HT-29 (cell line): Measurements from ENCODE around the gene LIMS2. TPM values are rescaled to one million over a fixed set of nuclear protein-coding genes. Genes with fewer than 3 reads are reported as not detected.

Experiments used
- DNase-seq: peaks from one replicate; pipeline ENCODE4 v3.0.0-alpha.2; 2015; ENCODE audit warnings: low spot score
- total RNA-seq: library from RNA; depleted of rRNA; stranded (reverse); fragments of >200 nt; shearing (Covaris generic); gene quantifications from 2 replicates; pipeline ENCODE4 v1.2.3, GENCODE V29; 2014

The LIMS2 gene
- total RNA-seq, 1 experiment from 2014 or later = 30.6 TPM

DNA sequence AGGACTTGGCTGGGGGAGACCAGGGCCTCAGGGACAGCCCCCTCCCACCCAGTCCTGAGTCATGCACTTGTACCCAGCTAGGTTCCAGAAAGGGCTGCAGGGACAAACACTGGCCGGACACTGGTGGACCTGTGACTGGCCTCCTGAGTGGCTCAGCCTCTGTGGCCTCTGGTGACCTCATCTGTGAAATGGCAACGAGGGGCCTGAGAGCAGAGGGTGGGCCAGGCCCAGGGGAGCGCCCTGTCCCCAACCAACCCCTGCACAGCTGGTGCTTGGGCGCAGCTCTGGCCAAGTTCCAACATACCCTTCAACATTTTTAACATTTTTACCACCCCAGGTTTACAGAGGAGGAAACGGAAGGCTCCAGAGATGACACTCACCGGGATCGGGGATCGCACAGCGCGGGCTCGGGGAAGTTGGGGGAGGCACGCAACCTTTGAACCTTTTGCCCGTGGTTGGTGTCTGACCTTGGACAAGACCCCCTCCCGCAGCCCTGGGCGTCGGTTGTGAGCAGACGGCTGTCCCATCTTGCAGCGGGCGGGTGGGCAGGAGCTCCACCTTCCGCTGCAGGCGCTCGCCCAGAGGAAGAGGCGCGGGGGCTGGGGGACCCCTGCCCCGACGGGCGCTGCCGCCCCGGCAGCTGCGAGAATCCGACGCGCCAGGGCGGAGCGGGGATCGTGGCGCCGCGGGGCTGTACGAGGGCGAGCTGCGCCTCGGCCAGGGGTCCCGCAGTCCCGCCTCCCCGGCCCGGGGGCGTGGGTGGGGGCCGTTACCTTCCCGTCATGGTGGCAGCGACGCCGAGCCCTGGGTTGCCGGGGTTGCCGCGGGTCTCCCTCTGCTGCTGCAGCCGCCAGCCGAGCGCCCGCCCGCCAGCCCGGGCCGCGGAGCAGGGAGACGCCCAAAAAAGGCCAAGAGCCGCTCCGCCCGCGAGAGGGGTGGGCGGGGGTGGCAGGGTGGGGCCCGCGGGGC is 805 bp downstream of the LIMS2 start:
- no peak for DNase-seq

DNA sequence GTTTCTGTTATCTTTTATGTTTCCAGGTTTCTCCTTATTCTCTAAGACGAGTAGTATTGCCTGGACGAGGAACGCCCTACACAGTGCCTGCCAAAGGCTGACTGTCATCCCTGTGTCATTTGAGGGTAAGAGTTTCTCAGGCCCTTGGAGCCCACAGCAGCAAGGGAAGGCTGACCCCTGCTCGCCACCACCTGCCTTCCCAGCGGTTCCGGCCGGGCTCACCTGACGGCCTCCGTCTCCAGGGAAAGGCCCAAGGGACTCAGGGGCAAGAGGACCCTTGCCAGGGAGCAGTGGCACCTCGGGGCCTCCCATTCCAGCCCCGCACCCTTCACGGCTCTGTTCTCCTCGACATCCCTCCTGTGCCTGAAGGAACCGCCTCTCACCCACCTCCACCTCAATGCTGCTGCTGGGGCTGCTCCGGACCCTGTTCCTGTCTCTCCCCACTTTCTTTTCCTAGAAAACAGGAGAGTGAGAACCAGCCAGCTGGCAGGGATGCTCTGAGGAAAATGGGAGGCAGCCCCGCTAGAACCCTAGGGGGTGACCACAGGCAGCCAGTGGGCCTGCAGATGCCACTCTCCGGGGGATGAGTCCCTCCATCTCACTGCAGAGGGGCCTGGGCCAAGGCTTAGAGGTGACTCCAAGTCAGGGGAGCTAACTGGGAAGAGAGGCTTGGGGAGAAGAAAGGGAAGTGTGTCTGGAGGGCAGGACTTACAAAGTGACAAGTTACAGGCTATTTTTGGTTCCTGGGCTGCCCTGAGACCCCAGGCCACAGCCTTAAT is 1.9 kb downstream of the LIMS2 start:
- DNase-seq = no peak

DNA sequence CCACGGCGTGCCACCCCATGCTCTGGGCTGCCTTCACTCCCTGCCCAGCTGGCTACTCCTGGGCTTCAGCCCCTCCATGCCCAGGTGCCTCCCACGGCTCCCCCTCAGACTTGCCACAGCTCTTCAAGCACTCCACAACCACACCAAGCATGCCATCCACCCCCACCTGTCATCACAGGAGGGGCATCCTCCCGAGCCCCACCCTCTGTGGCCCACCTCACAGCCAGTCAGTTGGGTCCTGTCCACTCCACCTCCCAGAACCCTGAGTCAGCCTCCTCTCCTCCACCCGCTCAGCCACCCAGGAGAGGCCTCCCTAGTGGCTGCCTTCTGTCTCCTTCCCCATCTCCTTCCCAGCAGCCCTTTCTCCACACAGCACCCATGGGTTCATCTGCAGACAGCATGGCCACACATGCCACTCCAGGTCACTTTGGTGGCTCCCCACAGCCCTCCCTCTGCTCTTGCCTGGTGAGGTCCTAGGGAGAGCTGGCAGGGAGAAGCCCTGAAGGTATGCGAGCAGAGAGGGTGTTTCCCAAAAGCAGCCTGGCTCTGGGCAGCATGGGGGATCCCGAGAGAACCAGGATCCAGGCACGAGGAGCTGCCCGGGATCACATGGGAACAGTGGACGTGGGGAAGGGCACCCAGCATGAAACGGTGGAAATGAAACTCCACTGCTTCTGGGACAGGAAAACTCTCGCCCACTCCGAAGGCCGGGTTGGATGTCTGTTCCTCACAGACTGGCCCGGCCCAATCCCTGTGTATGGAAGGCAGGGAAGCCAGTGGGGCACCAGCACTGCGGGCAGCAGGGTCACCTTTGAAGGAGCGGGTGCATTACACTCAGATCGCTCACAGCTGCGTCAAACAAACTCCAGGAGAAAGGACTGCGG is 2.7 kb downstream of the LIMS2 start:
- DNase-seq = no peak

DNA sequence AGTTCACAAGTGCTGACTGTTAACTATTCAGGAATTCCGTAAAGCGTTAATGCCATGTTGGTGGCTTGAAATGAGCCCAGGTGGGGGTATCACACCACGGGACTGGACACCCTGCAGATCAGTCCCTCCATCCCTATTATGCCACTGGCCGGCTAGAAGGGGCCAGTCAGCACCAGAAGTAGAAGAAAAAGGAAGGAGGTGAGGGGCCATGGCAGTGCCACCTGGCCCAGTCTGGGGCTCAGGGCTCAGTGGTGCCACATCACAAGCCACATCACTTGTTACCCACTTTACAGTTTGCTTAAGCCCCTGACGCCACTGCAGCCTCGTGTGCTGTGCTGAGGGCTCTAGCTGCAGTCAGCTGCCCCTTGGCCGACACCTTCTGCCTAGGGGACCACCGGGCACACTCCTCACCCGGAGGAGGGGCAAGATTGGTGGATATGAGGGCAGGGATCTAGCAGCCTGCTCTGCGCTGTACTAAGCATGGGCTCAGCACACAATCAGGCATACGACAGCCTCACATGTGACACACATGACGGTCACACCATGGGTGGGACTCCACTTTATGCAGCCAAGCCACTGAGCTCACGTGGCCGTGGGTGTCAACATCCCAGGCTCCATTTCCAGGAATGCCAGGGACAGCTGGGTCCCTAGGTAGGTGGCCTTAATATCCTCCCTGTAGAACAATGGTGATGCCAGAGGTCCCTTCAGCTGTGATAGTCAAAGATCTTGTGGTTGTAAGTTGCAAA is 3.6 kb downstream of the LIMS2 start:
- DNase-seq = no peak

DNA sequence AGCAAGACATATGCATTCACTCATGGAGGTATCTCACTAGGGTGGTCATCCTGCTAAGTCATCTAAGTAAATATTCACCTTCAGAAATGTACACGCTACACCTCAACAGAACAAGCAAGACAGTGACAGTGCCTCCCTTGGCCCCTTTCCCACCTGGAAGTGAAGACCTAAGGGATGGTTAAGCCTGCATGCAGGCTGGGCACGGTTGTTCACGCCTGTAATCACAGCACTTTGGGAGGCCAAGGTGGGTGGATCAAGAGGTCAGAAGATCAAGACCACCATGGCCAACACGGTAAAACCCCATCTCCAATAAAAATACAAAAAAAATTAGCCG is 4.4 kb downstream of the LIMS2 start:
- DNase-seq = no peak

DNA sequence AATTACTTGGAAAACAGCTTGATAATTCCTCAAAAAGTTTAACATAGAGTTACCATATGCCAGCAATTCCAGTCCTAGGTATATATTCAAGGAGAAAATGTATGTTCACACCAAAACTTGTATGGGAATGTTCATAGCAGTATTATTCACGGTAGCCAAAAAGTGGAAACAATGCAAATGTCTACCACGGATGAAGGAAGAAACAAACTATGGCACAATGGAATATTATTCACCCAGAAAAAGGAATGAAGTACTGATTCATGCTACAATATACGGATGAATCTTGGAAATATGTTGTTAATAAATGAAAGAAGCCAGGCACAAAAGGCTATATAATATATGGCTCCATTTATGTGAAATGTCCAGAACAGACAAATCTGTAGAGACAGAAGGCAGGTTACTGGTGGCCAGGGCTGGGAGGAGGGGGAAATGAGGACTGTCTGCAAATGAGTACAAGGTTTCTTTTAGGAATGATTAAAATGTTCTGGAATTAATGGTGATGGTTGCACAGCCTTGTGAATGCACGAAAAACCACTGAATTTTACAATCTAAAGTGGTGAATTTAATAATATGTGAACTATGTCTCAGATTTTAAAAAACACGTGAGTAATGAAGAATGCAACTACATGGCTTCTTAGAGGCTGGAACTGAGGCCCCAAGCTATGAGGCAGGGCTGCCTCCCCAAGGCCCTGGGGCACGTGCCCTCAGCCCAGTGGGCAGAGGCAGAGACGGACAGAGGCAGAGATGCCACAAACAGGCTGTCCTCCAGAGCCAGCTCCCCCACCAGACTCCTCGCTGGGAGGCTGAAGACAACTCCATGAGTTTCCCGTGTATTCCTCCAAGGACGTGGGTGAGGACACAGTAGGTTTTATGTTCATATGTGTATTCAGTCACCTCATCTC is 5.0 kb downstream of the LIMS2 start:
- DNase-seq = no peak

DNA sequence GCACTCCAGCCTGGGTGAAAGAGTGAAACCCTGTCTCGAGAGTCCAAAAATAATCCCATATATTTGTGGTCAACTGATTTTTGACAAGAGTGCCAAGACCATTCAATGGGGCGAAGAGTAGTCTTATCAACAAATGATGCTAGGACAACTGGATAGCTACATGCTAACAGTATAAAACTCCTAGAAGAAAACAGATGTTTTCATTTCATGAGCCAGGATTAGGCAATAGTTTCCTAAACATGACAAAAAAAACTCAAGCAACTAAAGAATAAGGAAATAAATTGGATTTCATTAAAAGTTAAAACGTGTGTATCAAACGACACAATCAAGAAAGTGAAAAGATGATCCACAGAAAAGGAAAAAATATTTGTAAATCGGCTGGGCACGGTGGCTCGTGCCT is 6.3 kb downstream of the LIMS2 start:
- no peak for DNase-seq

DNA sequence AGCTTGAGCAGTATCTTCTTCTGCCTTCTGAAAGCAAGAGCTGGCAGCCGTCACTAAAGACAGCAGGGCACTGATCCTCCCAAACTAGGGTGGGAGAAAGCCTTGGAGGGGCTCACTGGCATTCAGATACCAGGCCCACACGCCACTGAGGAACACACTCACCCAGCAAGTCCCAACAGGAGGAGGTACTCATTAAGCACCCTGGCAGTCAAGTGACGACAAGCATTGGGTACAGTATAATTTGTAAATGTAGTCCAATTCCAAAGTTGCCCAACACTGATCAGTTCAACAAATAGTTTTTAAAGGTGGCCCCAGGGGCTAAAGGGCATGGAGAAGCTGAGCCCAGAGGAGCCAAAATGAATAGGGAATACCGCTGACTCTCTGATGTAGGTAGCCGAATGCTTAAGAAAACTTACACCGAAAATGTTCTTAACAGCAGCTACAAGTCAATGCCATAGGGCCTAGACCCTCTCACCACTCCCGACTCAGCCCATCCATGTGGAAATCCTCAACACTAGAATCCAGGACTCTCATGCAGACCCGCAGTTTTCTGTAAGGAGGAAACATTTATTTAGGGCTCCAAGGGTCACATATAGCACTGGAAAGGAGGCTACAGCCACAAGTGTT is 9.9 kb downstream of the LIMS2 start:
- DNase-seq = no peak

DNA sequence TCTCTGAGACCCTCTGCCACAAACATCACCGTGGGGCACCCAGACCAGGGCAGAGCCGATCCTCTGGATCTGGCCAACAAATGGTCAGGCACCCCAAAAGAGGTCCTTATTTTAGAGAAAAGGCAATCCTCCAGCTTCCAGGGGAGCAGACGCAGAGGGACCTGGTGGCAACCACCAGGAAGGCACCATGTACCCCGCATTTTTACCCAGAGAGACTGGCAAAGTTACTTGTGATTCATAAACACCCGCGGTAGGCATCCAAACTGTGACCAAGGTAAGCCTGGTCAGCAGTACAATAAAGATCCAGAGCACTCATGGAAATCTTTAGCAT is 10.5 kb downstream of the LIMS2 start:
- DNase-seq = no peak

DNA sequence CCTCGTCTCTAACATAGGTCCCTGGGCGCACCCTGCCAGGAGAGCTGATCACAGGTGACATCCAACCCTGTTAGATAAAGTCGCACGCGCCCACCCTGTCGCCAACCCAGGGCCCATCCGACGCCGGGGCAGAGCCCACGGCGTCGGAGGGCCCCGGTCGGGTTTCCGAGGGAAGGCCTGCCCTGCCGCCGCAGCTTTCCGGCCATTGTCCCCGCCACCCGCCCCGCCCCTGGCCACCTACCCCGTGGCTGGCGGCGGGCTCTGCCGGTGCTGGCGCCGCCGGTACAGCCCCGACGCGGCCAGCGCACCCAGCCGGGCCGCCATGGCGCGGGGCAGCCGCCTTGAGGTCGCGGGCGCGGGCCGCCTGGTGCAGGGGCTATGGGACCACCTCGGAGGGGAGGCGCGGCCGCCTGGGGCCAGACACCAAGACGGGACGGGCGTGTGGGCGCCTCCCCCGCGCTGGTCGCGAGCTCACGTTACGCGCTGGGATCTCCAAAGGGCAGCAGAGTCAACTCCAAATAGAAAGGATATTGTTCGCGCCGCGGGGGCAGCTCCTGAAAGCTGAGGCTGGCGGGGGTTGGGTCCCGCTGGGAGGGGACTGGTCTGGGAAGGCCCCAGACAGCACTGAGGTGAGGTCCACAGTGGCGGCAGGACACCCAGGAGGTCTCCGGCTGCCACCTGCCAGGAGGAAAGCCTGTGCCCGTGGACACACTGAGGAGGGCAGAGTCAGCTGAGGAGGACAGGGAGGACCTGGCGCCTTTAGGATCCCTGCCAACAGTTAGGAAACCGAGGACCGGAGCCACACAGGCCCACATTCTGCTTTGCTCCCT is 11.1 kb downstream of the LIMS2 start:
- DNase-seq = no peak

DNA sequence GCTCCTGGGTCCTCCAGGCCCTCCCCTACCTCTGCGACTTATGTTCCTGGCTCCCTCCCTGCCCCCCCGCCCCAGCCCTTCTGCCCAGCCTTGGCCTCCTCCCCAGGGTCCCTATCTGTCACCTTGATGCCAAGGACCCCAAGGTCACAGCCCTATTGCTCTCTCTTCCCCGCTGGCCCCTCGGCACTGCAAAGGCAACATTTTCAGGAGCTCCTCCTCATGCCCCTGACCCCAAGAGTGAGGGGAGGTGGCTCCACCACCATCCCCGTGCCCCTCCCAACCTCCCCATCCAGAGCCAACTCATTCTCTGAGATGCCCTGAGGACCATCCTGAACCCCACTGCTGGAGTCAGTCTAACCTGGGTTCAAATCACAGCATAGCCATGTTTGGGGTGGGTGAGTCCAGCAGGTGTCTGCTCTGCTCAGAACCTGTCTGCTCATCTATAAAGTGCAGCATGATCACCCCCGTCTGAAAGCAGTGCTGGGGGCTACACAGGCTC is 11.7 kb downstream of the LIMS2 start:
- DNase-seq = no peak

DNA sequence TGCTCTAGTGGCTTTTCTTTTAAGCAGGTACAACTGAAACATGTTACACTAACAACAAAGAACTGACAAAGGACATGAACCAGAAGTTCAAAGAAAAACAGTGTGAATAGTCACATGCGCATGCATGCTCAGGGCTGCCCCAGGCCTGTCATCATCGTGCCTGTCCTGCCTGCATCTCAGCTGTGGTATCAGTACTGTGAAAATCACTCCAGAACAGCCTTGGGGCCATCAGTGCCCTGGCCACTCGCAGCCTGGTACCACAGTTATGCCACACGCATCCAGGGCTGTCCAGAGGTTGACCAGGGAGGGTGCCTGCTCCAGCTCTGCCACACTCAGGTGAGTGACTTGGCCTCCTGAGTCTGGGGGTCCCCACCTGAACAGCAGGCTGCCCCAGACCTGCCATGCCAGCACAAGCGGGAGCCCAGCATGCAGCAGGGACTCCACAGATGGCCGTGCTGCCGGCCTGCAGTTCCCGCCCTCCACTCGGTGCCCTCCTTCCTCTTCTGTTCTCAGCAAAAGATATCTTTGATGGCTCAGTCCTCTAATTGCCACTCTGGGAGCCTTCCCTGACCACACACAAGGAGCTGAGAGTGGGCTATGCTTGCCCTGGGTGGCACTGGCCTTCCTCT is 12.3 kb downstream of the LIMS2 start:
- DNase-seq = no peak

DNA sequence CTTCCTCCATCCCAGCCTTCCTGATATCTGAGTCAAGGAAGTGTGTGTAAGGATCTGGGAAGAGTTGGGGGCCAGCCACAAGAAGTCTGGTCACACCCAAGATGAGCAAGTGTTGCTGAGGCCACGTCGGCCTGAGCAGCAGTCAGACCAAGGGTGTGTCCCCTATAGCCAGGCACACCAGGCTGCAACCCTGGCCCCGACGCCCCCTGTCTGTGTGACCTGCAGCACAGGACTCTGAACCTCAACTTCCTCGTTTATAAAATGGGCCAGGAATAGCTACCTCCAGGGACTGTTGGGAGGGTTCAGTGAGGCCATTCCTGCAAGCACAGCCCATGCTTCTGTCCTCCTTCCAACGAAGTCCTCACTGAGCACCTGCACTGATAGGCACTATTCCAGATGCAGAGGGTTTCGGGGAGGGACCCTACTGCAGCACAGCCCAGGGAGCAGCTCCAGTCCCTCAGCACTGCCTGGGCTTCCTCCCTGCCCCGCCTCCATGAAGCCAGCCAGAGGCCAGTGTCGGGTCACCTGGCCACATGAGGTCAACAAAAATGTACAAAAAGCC is 13.3 kb downstream of the LIMS2 start:
- DNase-seq = no peak

DNA sequence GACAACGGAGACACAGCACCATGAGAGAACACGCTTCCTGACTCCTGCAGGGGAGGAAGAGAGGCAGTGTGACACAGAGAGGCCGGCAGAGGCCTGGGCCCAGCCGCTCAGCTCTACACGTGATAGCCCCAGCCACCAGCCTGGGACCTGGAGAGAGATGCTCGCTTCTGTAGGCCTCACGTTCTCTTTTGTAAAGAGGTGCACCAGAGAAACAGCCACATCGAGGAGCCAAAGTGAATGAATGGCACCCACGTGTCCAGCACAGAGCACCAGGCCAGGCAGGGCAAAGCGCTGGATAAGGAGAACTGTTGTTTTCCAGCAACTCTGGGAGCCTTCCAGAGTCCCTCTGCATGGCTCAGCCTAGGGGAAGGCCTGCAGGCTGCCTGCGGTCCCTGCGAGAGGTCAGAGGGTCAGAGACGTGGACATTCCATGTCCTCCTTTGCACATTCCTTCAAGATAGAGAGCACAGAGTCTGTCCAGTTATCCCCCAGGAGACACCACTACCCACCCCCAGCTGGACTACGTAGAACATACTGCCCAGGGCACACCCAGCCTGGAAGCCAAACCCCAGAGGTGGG is 14.2 kb downstream of the LIMS2 start:
- no peak for DNase-seq

DNA sequence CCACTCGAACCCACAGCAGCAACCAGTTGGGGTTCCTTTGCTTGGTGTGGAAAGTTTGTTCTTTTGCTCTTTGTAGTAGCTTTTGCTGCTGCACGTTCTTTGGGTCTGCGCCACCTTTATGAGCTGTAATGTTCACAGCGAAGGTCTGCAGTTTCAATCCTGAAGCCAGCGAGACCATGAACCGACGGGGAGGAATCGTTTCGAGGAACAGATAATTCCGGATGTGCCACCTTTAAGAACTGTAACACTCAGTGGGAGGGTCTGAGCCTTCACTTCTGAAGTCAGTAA is 15.1 kb downstream of the LIMS2 start:
- DNase-seq = no peak

DNA sequence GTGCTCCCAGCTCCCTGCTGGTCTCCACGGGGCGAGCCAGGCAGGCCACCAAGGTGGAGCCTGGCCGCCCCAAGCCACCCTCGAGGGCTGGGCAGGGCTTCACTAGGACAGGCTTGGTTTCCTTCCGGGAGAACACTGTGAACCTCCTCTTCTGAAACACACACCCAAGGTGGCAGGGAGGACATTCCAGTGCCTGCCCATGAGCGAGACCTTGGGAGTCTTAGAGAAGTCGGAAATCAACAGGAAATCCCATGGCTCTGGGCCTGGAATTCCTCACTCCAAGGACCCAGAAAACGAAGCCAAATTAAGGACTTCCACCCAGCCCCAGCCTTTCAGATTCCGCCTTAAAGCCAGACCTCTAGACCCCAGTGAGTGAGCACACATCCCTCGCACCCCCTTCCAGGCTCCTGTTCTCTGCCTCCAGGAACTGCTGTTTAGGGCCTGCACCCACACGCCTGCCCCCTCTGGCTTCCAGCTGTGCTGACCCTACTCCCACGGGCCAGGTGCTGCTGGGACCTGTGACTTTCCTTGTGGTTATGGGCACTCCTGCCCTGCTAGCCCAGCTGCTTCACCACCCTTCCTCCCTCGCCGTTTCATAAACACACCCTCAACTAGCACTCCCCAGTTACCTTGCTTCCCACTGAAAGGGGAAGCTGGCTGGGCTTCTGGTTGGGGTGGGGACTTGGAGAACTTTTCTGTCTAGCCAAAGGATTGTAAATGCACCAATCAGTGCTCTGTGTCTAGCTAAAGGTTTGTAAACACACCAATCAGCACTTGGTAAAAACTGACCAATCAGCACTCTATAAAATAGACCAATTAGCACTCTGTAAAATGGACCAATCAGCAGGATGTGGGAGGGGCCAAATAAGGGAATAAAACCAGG is 15.7 kb downstream of the LIMS2 start:
- no peak for DNase-seq
